Measurements from ENCODE around the gene DGKB. TPM values are rescaled to one million over a fixed set of nuclear protein-coding genes. Genes with fewer than 3 reads are reported as not detected.

DGKB gene
- total RNA-seq, 1 experiment from 2014 or later = 1.9 TPM

- TF ChIP-seq PRDM15 (CRISPR knock-in tag; IDR thresholded peaks at IDR 0.05) = no peak
Observed at GRCh38 chr7:14596421-14596820, 306.1 kb downstream of the DGKB start (continued).

- POLR2A ChIA-PET = no interaction called here
- H3K4me1 Mint-ChIP-seq = no peaks in the 10 kb centered on the region
- H3K9me3 Mint-ChIP-seq = peaks cover 19% of the 10 kb centered on the region
- H3K27me3 Mint-ChIP-seq (ENCODE audit: low read depth) = no peaks in the 10 kb centered on the region
- no peak for TF ChIP-seq TCF7 (CRISPR knock-in tag; IDR thresholded peaks at IDR 0.05; ENCODE audit: low read depth)
- TF ChIP-seq PRRX2 (CRISPR knock-in tag; IDR thresholded peaks at IDR 0.05) = no peak
- no peak for TF ChIP-seq E2F5 (CRISPR knock-in tag; IDR thresholded peaks at IDR 0.05)
- TF ChIP-seq FOXJ3 (CRISPR knock-in tag; IDR thresholded peaks at IDR 0.05; ENCODE audit: borderline replicate concordance) = no peak
- no peak for TF ChIP-seq ZNF423 (CRISPR knock-in tag; IDR thresholded peaks at IDR 0.05)
- no peak for TF ChIP-seq ZMAT4 (CRISPR knock-in tag; IDR thresholded peaks at IDR 0.05)
- TF ChIP-seq JAZF1 (CRISPR knock-in tag; IDR thresholded peaks at IDR 0.05) = no peak
- TF ChIP-seq FOXP1 (CRISPR knock-in tag; IDR thresholded peaks at IDR 0.05; ENCODE audit: borderline replicate concordance) = no peak
- TF ChIP-seq AFF4 (CRISPR knock-in tag; IDR thresholded peaks at IDR 0.05; ENCODE audit: borderline replicate concordance) = no peak
- peaks cover 12% of the 10 kb centered on the region for H3K36me3 Mint-ChIP-seq
- CTCF ChIA-PET = no interaction called here
- DNase-seq (ENCODE audit: low spot score) (no peak), ATAC-seq (no peak)
- no peak overlapping the region for H3K27ac Mint-ChIP-seq
- no peak overlapping the region for H3K4me3 Mint-ChIP-seq
Observed at GRCh38 chr7:14590206-14590605, 312.3 kb downstream of the DGKB start.

GRCh38 chr7:14585232-14585631 lies 317.3 kb downstream of the DGKB start:
- POLR2A ChIA-PET = no interaction called here
- CTCF ChIA-PET = no interaction called here
- ATAC-seq = no peak
- Mint-ChIP-seq H3K27me3 (ENCODE audit: low read depth) (no peaks in the 10 kb centered on the region), H3K9me3 (peaks cover 27% of the 10 kb centered on the region), H3K4me1 (no peaks in the 10 kb centered on the region), H3K4me3 (no peak overlapping the region), H3K36me3 (peaks cover 16% of the 10 kb centered on the region), H3K27ac (no peak overlapping the region)
- no peak for DNase-seq (ENCODE audit: low spot score)
- TF ChIP-seq E2F1 (CRISPR knock-in tag; IDR thresholded peaks at IDR 0.05) (no peak), SMAD3 (CRISPR knock-in tag; IDR thresholded peaks at IDR 0.05; ENCODE audit: borderline replicate concordance) (no peak), ZNF219 (CRISPR knock-in tag; IDR thresholded peaks at IDR 0.05; ENCODE audit: borderline replicate concordance) (no peak), ETV6 (CRISPR knock-in tag; IDR thresholded peaks at IDR 0.05) (no peak), ZNF281 (CRISPR knock-in tag; IDR thresholded peaks at IDR 0.05) (no peak), ZNF671 (CRISPR knock-in tag; IDR thresholded peaks at IDR 0.05) (no peak), HMGA2 (CRISPR knock-in tag; IDR thresholded peaks at IDR 0.05) (no peak), HMGXB4 (CRISPR knock-in tag; IDR thresholded peaks at IDR 0.05) (no peak), TEAD1 (CRISPR knock-in tag; IDR thresholded peaks at IDR 0.05) (no peak)
